Astrocyte of the spinal cord (primary cell): ENCODE measurements around the gene CES2.
"Not testable (repeated sequence)": the region's sequence is repeated elsewhere in the genome, so short reads cannot be mapped to it uniquely, and the experiment has no call there.

ENCODE experiments used
- DNase-seq: peaks from one replicate; pipeline ENCODE4 v3.0.0; 2011; ENCODE audit warnings: low read depth, low spot score
- H3K4me3 ChIP-seq: 2 replicates; pipeline ENCODE4 v1.5.1; 2011; ENCODE audit warnings: low read depth, mild to moderate bottlenecking, low read length, moderate library complexity
- CTCF ChIP-seq: IDR thresholded peaks from 2 replicates; pipeline ENCODE4 v1.5.1; 2012; ENCODE audit warnings: low read depth, mild to moderate bottlenecking, low read length, inconsistent platforms
- in situ Hi-C: cut with HindIII; loops from 2 replicates; pipeline ENCODE4 v1.10.0; 2017; ENCODE audit warnings: low sequenced_read_pairs

CES2 gene

GRCh38 chr16:66983033-66983432, 47.7 kb downstream of the CES2 start:
- TF ChIP-seq CTCF = no peak
- no peak overlapping the region for H3K4me3 ChIP-seq
- in situ Hi-C loops = no loop called here
- no peak for DNase-seq

DNA sequence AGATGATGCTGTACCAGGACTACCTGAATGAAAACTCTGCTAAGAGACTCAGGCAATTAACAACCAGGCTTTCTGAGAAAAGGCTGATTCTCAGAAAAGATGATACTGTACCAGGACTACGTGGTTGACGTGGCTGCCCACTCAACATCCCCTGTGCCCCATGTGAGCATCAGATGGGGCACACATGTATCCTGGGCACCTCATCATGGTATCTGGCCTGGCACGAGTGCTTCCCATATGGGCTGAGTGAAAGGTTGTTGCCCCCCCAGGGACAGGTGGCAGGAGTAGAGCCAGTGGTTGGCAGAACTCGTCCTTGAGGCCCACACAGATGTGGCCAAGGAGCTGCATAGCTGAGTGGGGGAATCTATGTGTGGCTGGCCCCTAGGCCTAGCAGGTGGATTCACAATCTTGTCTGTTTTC, 49.6 kb downstream of the CES2 start:
- DNase-seq = no peak
- no peak for TF ChIP-seq CTCF
- H3K4me3 ChIP-seq = no peak overlapping the region
- in situ Hi-C loops = no loop called here

DNA sequence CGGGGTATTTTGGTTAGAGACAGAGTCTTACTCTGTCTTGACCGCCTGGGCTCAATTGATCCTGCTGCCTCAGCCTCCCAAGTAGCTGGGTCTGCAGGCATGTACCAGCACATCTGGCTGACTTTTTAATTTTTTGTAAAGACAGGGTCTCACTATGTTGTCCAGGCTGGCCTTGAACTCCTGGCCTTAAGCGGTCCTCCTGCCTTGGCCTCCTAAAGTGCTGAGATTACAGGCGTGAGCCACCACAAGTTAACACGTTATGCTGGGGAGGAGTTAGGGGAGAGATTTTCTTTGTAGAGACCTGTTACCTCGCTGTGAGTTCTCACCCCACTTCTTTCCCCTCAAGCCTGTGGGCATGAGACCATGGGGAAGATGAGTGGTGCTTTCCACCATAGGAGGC, 51.2 kb downstream of the CES2 start:
- H3K4me3 ChIP-seq = no peak overlapping the region
- no peak for DNase-seq
- no peak for TF ChIP-seq CTCF
- in situ Hi-C loops = no loop called here

DNA sequence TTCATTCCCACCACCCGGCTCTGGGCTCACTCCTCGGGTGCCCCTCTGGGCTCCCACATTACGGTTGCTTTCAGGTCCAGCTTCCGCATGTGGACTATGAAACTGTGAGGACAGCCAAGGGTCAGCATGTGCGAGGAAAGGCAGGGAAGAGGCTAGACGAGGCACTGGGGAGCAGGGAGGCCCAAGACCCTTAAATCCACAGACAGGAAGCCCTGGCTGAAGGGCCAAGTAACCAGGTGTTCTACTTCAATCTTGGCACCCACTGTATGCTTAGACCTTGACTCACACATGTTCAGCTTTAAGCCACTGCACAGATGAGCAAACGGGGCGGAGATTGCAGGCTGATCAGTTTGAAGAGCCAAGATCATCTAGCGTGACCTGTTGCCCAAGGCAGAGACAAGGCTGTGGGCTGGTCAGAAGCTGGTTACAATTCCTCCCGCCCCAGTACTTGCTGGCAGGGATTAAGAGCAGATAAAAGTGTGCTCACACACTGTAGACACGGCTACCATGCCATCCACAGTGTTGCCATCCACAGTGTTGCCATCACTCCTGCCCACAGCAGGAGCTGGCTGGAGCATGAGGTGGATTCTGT, 53.0 kb downstream of the CES2 start, which contains the start of gene CES4A:
CES4A (plus strand) TSS at position 393 of the 592 bp plus-strand sequence; CDS start at position 577, 184 bp downstream.
- H3K4me3 ChIP-seq = no peak within 1 kb of the TSS
- in situ Hi-C loops = no loop called here
- DNase-seq = no peak
- TF ChIP-seq CTCF = no peak

- no peak for TF ChIP-seq CTCF
- H3K4me3 ChIP-seq = no peak overlapping the region
- no peak for DNase-seq
- in situ Hi-C loops = no loop called here
Observed at GRCh38 chr16:66991545-66992077, 56.3 kb downstream of the CES2 start.

- DNase-seq, in situ Hi-C loops, H3K4me3 ChIP-seq: not testable (repeated sequence)
Observed at GRCh38 chr16:66993558-66993957, 58.2 kb downstream of the CES2 start.
